Upper lobe of right lung (tissue), 1 donor: ENCODE data around the gene LHX4. TPM values are rescaled to one million over a fixed set of nuclear protein-coding genes. Genes with fewer than 3 reads are reported as not detected.
A peak's percentile ranks its signal among the peaks of the same experiment; 100 is the strongest.

ENCODE experiments used
- ATAC-seq: fragments of 200-7000 bp; cut with Tn5 transposase; one replicate; pipeline ENCODE4 v1.9.1; 2020; ENCODE audit warnings: mild to moderate bottlenecking, moderate library complexity
- DNase-seq: peaks from one replicate; pipeline ENCODE4 v3.0.0-alpha.2; 2020
- H3K27ac ChIP-seq: fragments of 200-600 bp; one replicate; pipeline ENCODE4 v1.8.0; 2022
- H3K27me3 ChIP-seq: fragments of 200-600 bp; one replicate; pipeline ENCODE4 v1.8.0; 2022; ENCODE audit warnings: mild to moderate bottlenecking
- H3K36me3 ChIP-seq: fragments of 200-600 bp; one replicate; pipeline ENCODE4 v1.8.0; 2022
- H3K4me1 ChIP-seq: fragments of 200-600 bp; one replicate; pipeline ENCODE4 v1.8.0; 2022
- H3K4me3 ChIP-seq: fragments of 200-600 bp; one replicate; pipeline ENCODE4 v1.8.0; 2022; ENCODE audit warnings: mild to moderate bottlenecking
- H3K9me3 ChIP-seq: fragments of 200-600 bp; one replicate; pipeline ENCODE4 v1.8.0; 2022
- intact Hi-C: fragments of 100-400 bp; cut with DNase I; formaldehyde crosslinking; loops from one replicate; pipeline ENCODE4 v1.11.0; 2022
- total RNA-seq: library from RNA; stranded (reverse); fragmentation: NEBNext Ultra II Directional; extraction: Animal tissue kit (Norgen Biotek cat#: 25700); gene quantifications from one replicate; pipeline ENCODE4 v1.2.1, GENCODE V29; 2021
- TF ChIP-seq, protein P1 (sequence below): fragments of 200-600 bp; IDR thresholded peaks from one replicate; pipeline ENCODE4 v1.8.0; 2022; ENCODE audit warnings: antibody characterized with exemption
- donor health status: DM: no; HTN: yes; CAD: no; lungs with severe emphysema.

LHX4 gene
- total RNA-seq, 1 donor from 2014 or later, result not detected

GRCh38 chr1:180184041-180184440 lies 46.0 kb upstream of the LHX4 start:
- Histone ChIP-seq H3K27ac (no peak overlapping the region), H3K9me3 (no peaks in the 10 kb centered on the region), H3K4me1 (no peaks in the 10 kb centered on the region), H3K27me3 (no peaks in the 10 kb centered on the region), H3K36me3 (peaks cover 87% of the 10 kb centered on the region), H3K4me3 (no peak overlapping the region)
- intact Hi-C loops, result no loop called here
- DNase-seq (peak; percentile 23), ATAC-seq (no peak)
- TF ChIP-seq, protein P1, sequence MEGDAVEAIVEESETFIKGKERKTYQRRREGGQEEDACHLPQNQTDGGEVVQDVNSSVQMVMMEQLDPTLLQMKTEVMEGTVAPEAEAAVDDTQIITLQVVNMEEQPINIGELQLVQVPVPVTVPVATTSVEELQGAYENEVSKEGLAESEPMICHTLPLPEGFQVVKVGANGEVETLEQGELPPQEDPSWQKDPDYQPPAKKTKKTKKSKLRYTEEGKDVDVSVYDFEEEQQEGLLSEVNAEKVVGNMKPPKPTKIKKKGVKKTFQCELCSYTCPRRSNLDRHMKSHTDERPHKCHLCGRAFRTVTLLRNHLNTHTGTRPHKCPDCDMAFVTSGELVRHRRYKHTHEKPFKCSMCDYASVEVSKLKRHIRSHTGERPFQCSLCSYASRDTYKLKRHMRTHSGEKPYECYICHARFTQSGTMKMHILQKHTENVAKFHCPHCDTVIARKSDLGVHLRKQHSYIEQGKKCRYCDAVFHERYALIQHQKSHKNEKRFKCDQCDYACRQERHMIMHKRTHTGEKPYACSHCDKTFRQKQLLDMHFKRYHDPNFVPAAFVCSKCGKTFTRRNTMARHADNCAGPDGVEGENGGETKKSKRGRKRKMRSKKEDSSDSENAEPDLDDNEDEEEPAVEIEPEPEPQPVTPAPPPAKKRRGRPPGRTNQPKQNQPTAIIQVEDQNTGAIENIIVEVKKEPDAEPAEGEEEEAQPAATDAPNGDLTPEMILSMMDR, result no peak

DNA sequence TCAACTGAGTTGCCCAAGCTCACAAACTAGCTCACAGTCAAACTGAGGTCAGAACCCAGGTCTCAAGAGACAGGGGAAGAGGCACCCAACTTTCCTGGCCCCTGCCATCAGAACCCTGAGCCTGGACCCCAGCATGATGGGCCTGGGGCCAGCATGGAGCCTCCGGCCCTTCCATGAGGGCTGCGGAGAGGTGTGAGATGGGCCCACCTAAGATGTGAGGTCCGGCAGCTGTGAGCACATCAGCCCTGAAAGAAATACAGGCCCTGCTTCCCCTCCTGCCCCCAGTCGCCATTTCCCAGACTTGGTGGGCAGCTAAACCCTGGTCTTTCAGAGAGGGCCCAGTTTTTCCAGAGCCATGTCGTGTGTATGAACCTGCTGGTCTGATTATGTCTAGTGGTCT lies 44.8 kb upstream of the LHX4 start:
- H3K9me3 ChIP-seq, result no peaks in the 10 kb centered on the region
- intact Hi-C loops, result no loop called here
- no peak overlapping the region for H3K4me3 ChIP-seq
- H3K36me3 ChIP-seq, result peaks cover 100% of the 10 kb centered on the region
- TF ChIP-seq, protein P1, result no peak
- no peak for ATAC-seq
- H3K27ac ChIP-seq, result no peak overlapping the region
- H3K27me3 ChIP-seq, result no peaks in the 10 kb centered on the region
- peak; percentile 52 for DNase-seq
- no peaks in the 10 kb centered on the region for H3K4me1 ChIP-seq

DNA sequence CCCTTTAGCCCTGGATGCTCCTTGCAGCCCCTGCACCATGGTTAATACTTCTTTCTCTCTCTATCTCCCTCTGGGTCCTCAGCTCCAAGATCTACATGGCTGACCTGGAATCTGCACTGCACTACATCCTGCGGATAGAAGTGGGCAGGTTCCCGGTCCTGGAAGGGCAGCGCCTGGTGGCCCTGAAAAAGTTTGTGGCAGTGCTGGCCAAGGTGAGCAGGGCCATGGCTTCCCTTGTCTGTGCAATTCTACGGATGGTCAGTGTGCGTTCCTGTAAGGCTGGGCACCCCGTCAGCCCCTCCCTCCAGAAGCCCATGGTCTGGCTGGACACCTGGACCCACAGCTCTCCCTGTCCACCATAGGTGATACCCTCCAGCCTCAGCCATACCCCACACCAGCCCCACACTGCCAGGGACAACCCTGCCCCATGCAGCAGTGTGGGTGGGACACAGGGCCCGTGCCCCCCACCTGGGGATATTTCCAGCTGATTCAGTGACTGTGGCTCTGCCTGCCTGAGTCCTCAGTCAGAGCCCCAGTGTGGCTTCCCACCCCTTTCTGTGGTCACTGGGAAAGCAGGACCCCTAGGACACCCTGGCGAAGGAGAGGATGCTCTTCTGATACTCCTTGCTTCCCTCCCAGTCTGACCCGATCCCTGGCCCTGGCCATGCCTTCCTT lies 44.0 kb upstream of the LHX4 start:
- Histone ChIP-seq H3K4me1 (no peaks in the 10 kb centered on the region), H3K27me3 (no peaks in the 10 kb centered on the region), H3K4me3 (no peak overlapping the region), H3K36me3 (peaks cover 100% of the 10 kb centered on the region), H3K9me3 (no peaks in the 10 kb centered on the region), H3K27ac (no peak overlapping the region)
- TF ChIP-seq, protein P1, result no peak
- intact Hi-C loops, result no loop called here
- DNase-seq, result no peak
- ATAC-seq, result no peak

DNA sequence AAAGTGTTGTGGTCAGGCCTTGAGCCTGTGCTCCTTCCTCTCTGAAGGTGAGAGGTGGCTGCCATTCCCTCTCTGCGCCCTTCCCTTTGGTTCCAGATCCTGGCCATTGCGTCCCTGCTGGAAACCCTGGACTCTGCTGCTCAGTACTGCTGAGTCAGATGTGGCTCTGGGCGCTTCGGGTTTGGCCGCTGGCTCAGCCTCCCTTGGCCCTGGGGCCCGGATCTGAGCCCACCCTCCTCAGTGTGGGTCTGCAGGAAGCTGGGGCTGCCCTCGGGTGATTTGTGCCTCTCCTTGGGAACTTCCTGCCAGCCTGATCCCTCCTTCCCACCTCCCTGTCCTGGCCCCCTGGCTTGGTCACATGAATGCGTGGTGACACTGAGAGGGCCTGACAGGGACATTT lies 43.2 kb upstream of the LHX4 start:
- TF ChIP-seq, protein P1, result no peak
- Histone ChIP-seq H3K27me3 (no peaks in the 10 kb centered on the region), H3K36me3 (peaks cover 100% of the 10 kb centered on the region), H3K4me3 (no peak overlapping the region), H3K4me1 (no peaks in the 10 kb centered on the region), H3K27ac (no peak overlapping the region), H3K9me3 (no peaks in the 10 kb centered on the region)
- intact Hi-C loops, result no loop called here
- ATAC-seq, result no peak
- DNase-seq, result no peak

- TF ChIP-seq, protein P1, result no peak
- ATAC-seq (no peak), DNase-seq (no peak)
- no peak overlapping the region for H3K27ac ChIP-seq
- H3K4me1 ChIP-seq, result no peaks in the 10 kb centered on the region
- intact Hi-C loops, result no loop called here
- H3K4me3 ChIP-seq, result no peak overlapping the region
- no peaks in the 10 kb centered on the region for H3K27me3 ChIP-seq
- H3K9me3 ChIP-seq, result no peaks in the 10 kb centered on the region
- H3K36me3 ChIP-seq, result peaks cover 100% of the 10 kb centered on the region
Observed at GRCh38 chr1:180187626-180188025, 42.4 kb upstream of the LHX4 start.

DNA sequence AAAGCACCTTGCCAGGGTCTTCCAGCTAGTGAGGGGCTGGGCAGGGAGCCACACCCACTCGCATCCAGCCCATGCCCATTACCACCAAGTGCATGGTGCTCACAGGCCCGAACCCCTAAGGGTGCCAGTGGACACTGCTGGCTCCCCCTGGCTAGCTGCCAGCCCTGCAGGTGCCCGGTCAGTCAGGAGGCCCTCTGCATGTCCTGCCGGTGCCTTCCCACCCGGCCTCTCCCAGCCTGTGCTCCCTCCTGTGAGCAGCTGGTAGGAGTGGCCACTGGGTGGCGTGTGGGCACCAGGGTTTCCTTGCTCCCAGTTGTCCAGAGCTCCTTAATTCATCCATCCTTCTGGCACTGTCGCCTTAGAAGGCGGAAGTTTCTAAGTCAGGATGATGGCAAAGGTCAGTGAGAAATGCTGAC lies 42.0 kb upstream of the LHX4 start:
- H3K4me3 ChIP-seq, result no peak overlapping the region
- no peak overlapping the region for H3K27ac ChIP-seq
- DNase-seq, result no peak
- peak; percentile 50 for ATAC-seq
- no peaks in the 10 kb centered on the region for H3K27me3 ChIP-seq
- H3K9me3 ChIP-seq, result no peaks in the 10 kb centered on the region
- peaks cover 99% of the 10 kb centered on the region for H3K36me3 ChIP-seq
- intact Hi-C loops, result no loop called here
- H3K4me1 ChIP-seq, result no peaks in the 10 kb centered on the region
- TF ChIP-seq, protein P1, result peak; percentile 44
